H1 (cell line): ENCODE data around the gene PTPRT. TPM values are rescaled to one million over a fixed set of nuclear protein-coding genes. Genes with fewer than 3 reads are reported as not detected.

Source experiments
- CTCF ChIA-PET: fragments of 300-600 bp; sonication (Branson Sonifier 250); formaldehyde crosslinking; loops from one replicate; lab custom pipeline; 2021; ENCODE audit not compliant: partially characterized antibody; lab: Charles Lee
- POLR2A ChIA-PET: fragments of 300-600 bp; sonication (Branson Sonifier 250); formaldehyde crosslinking; loops from one replicate; lab custom pipeline; 2021; ENCODE audit warnings: inconsistent platforms; ENCODE audit not compliant: partially characterized antibody; lab: Charles Lee
- DNase-seq, 2 experiments: peaks; one replicate each; pipeline versions ENCODE4 v3.0.0 to v3.0.0-alpha.2; 2010 to 2022; ENCODE audit warnings: low spot score in 2 of 2, low read depth in 1 of 2, mixed read lengths in 1 of 2
- FAIRE-seq: peaks from 2 replicates; lab custom pipeline; 2011; peaks lifted over from hg19 to GRCh38; lab: Jason Lieb, UNC
- H2AFZ ChIP-seq: 2 replicates; pipeline ENCODE4 v1.8.1; 2012; ENCODE audit warnings: low read length, inconsistent platforms
- H2AK5ac ChIP-seq: 2 replicates; pipeline ENCODE4 v1.6.1; 2013; ENCODE audit warnings: low read depth, low read length
- H2BK120ac ChIP-seq: replicated peaks from 2 replicates; pipeline ENCODE3; 2013; ENCODE audit warnings: low read depth, low read length, inconsistent platforms
- H2BK12ac ChIP-seq: 2 replicates; pipeline ENCODE4 v1.6.1; 2013; ENCODE audit warnings: low read depth, low read length
- H2BK15ac ChIP-seq: 2 replicates; pipeline ENCODE4 v1.6.1; 2013; ENCODE audit warnings: low read length
- H2BK20ac ChIP-seq: 2 replicates; pipeline ENCODE4 v1.6.1; 2013; ENCODE audit warnings: low read length
- H2BK5ac ChIP-seq: 2 replicates; pipeline ENCODE4 v1.6.1; 2013; ENCODE audit warnings: low read depth, low read length
- H3K14ac ChIP-seq: 2 replicates; pipeline ENCODE4 v1.6.1; 2013; ENCODE audit warnings: inconsistent platforms; ENCODE audit not compliant: insufficient read length
- H3K18ac ChIP-seq: 2 replicates; pipeline ENCODE4 v1.6.1; 2013; ENCODE audit warnings: low read length; ENCODE audit errors: extremely low read depth
- H3K23ac ChIP-seq: 2 replicates; pipeline ENCODE4 v1.6.1; 2013; ENCODE audit warnings: inconsistent platforms; ENCODE audit not compliant: insufficient read length
- H3K23me2 ChIP-seq: 2 replicates; pipeline ENCODE4 v1.6.1; 2013; ENCODE audit warnings: low read depth, low read length
- H3K27ac ChIP-seq: 2 replicates; pipeline ENCODE4 v1.6.1; 2011; ENCODE audit warnings: low read depth, low read length, inconsistent platforms
- H3K27me3 ChIP-seq, 4 experiments: replicated peaks in 1 of 4; 1 replicate in 1 of 4; 2 replicates in 3 of 4; pipeline versions ENCODE4 v1.6.1 to v1.8.1; 2011 to 2013; ENCODE audit warnings: low read length in 3 of 4, mild to moderate bottlenecking in 3 of 4, inconsistent platforms in 2 of 4, mixed read lengths in 2 of 4, moderate library complexity in 1 of 4; ENCODE audit not compliant: control insufficient read depth in 3 of 4, insufficient read depth in 3 of 4; ENCODE audit errors: extremely low read depth in 1 of 4
- H3K36me3 ChIP-seq, 4 experiments: 2 replicates each; pipeline versions ENCODE4 v1.6.1 to v1.8.1; 2011 to 2013; ENCODE audit warnings: mild to moderate bottlenecking in 4 of 4, low read length in 3 of 4, moderate library complexity in 2 of 4, control low read depth in 1 of 4, inconsistent platforms in 1 of 4; ENCODE audit not compliant: insufficient read depth in 4 of 4, control insufficient read depth in 2 of 4
- H3K4ac ChIP-seq: replicated peaks from 2 replicates; pipeline ENCODE3; 2013; ENCODE audit warnings: low read length, low read depth, mixed read lengths, inconsistent platforms; ENCODE audit not compliant: insufficient read length
- H3K4me1 ChIP-seq, 4 experiments: replicated peaks in 1 of 4; 1 replicate in 1 of 4; 2 replicates in 3 of 4; pipeline versions ENCODE4 v1.6.1 to v1.8.1; 2011 to 2013; ENCODE audit warnings: low read length in 3 of 4, inconsistent platforms in 2 of 4, mixed read lengths in 1 of 4; ENCODE audit not compliant: insufficient read depth in 4 of 4, control insufficient read depth in 3 of 4
- H3K4me2 ChIP-seq, 2 experiments: 2 replicates each; pipeline versions ENCODE4 v1.6.1 to v1.8.1; 2011 to 2013; ENCODE audit warnings: low read depth in 2 of 2, low read length in 2 of 2, control low read depth in 1 of 2, inconsistent platforms in 1 of 2, mild to moderate bottlenecking in 1 of 2; ENCODE audit not compliant: insufficient read depth in 1 of 2
- H3K4me3 ChIP-seq, 4 experiments: fragments of 200-600, 300-600 bp in 1 of 4; sonication (generic), shearing (Covaris generic), sonication (Bioruptor Twin) in 1 of 4; 2 replicates each; pipeline versions ENCODE4 v1.5.1 to v1.8.1; 2011 to 2016; ENCODE audit warnings: low read length in 4 of 4, low read depth in 3 of 4, control low read depth in 2 of 4, inconsistent platforms in 2 of 4, mild to moderate bottlenecking in 2 of 4, mixed read lengths in 1 of 4, moderate library complexity in 1 of 4; ENCODE audit not compliant: insufficient read depth in 2 of 4; ENCODE audit errors: extremely low read depth in 1 of 4
- H3K56ac ChIP-seq: replicated peaks from 2 replicates; pipeline ENCODE3; 2013; ENCODE audit warnings: low read depth, mild to moderate bottlenecking, mixed read lengths, low read length, inconsistent platforms; ENCODE audit not compliant: insufficient read length
- H3K79me1 ChIP-seq: 2 replicates; pipeline ENCODE4 v1.6.1; 2013; ENCODE audit warnings: low read depth, low read length, control low read depth
- H3K79me2 ChIP-seq, 2 experiments: 2 replicates each; pipeline versions ENCODE4 v1.6.1 to v1.8.1; 2012 to 2013; ENCODE audit warnings: low read length in 2 of 2, mild to moderate bottlenecking in 2 of 2, inconsistent platforms in 1 of 2; ENCODE audit not compliant: insufficient read depth in 2 of 2, control insufficient read depth in 1 of 2
- H3K9ac ChIP-seq, 4 experiments: replicated peaks in 1 of 4; 1 replicate in 1 of 4; 2 replicates in 3 of 4; pipeline versions ENCODE4 v1.6.1 to v1.8.1; 2011 to 2013; ENCODE audit warnings: low read depth in 3 of 4, low read length in 3 of 4, control low read depth in 2 of 4, mild to moderate bottlenecking in 2 of 4, moderate library complexity in 2 of 4, inconsistent platforms in 1 of 4; ENCODE audit errors: extremely low read depth in 1 of 4
- H3K9me3 ChIP-seq, 2 experiments: 2 replicates each; pipeline versions ENCODE4 v1.6.1 to v1.8.1; 2012 to 2013; ENCODE audit warnings: mild to moderate bottlenecking in 2 of 2, moderate library complexity in 2 of 2, control low read depth in 1 of 2, inconsistent platforms in 1 of 2, low read depth in 1 of 2, low read length in 1 of 2, mixed read lengths in 1 of 2; ENCODE audit not compliant: insufficient read depth in 2 of 2
- H4K20me1 ChIP-seq, 2 experiments: replicated peaks in 1 of 2; 2 replicates each; pipeline versions ENCODE3 to v1.8.1; 2011 to 2013; ENCODE audit warnings: inconsistent platforms in 2 of 2, low read length in 2 of 2, mild to moderate bottlenecking in 1 of 2; ENCODE audit not compliant: insufficient read depth in 2 of 2, control insufficient read depth in 1 of 2
- H4K5ac ChIP-seq: 2 replicates; pipeline ENCODE4 v1.6.1; 2013; ENCODE audit warnings: low read length, low read depth, mixed read lengths, inconsistent platforms; ENCODE audit not compliant: insufficient read length
- H4K8ac ChIP-seq: 2 replicates; pipeline ENCODE4 v1.8.0; 2013; ENCODE audit warnings: mild to moderate bottlenecking, moderate library complexity, low read length, inconsistent platforms; ENCODE audit not compliant: insufficient read depth; ENCODE audit errors: extremely low read depth
- H4K91ac ChIP-seq: replicated peaks from 2 replicates; pipeline ENCODE3; 2013; ENCODE audit warnings: low read length, mixed read lengths, inconsistent platforms; ENCODE audit not compliant: insufficient read length
- WGBS, 2 experiments: shearing (Covaris generic) in 1 of 2; methylation state at CpG; one replicate each; pipeline versions ENCODE4 v1.1.6 to v1.1.7; 2013 to 2015; ENCODE audit warnings: low lambda C conversion rate in 2 of 2, mixed read lengths in 2 of 2, inconsistent platforms in 1 of 2, low coverage in 1 of 2, missing lambda C conversion rate in 1 of 2; ENCODE audit not compliant: insufficient replicate concordance in 2 of 2, insufficient coverage in 1 of 2, insufficient read length in 1 of 2; ENCODE audit errors: extremely low coverage in 1 of 2, missing lambda C conversion rate in 1 of 2; 5-methylcytosine and 5-hydroxymethylcytosine counted together
- polyA plus RNA-seq, 7 experiments: library from polyadenylated mRNA; depleted of rRNA in 3 of 7; stranded (reverse) in 5 of 7; unstranded in 2 of 7; fragments of >200 nt in 5 of 7; fragments of 200-250 nt in 2 of 7; gene quantifications; 1 replicate in 5 of 7; 2 replicates in 1 of 7; 4 replicates in 1 of 7; pipeline versions ENCODE4 v1.2.1 to v1.2.3, GENCODE V29; 2011 to 2013; ENCODE audit warnings: missing spikeins in 2 of 7, mixed read lengths in 2 of 7
- total RNA-seq: library from RNA; stranded (reverse); fragmentation: NEBNext Ultra II Directional; extraction: Animal tissue kit (Norgen Biotek cat#: 25700); gene quantifications from 2 replicates; pipeline ENCODE4 v1.2.1, GENCODE V29; 2021

Gene PTPRT
- total and polyA plus RNA-seq, 2 of the 8 experiments (the other 6 are each of a cell fraction or from before 2014, with no cell fraction given), result 0.33 to 1.8 TPM

GRCh38 chr20:42254673-42255072 is 935.0 kb downstream of the PTPRT start:
- Histone ChIP-seq H3K56ac (no peak overlapping the region), H3K23ac (no peak overlapping the region), H3K9me3 (no peaks in the 10 kb centered on the region), H3K14ac (no peak overlapping the region), H3K9ac (no peak overlapping the region), H2BK120ac (no peak overlapping the region), H3K27me3 (peaks cover 0 to 3% (median 0%) of the 10 kb centered on the region in 4 experiments; a peak in 2 of 7 replicates), H3K4me3 (no peak overlapping the region), H3K4me2 (no peak overlapping the region), H4K8ac (no peak overlapping the region), H2AFZ (no peak overlapping the region), H4K91ac (no peak overlapping the region), H3K79me1 (no peaks in the 10 kb centered on the region), H3K27ac (no peak overlapping the region), H3K4me1 (no peaks in the 10 kb centered on the region), H3K36me3 (no peaks in the 10 kb centered on the region), H4K20me1 (no peaks in the 10 kb centered on the region), H2BK12ac (no peak overlapping the region), H2BK5ac (no peak overlapping the region), H4K5ac (no peak overlapping the region), H3K23me2 (no peaks in the 10 kb centered on the region), H3K18ac (no peak overlapping the region), H2BK15ac (no peak overlapping the region), H2AK5ac (no peak overlapping the region), H3K4ac (no peak overlapping the region), H3K79me2 (no peaks in the 10 kb centered on the region), H2BK20ac (no peak overlapping the region)
- POLR2A ChIA-PET, result no interaction called here
- DNase-seq (no peak), FAIRE-seq (no peak)
- CTCF ChIA-PET, result no interaction called here
- 81% methylated on average over 2 of the region's 2 CpGs; no CpG with 5 or more reads in 1 of the 2 experiments for WGBS, 2 experiments
